HEK293 (cell line): ENCODE results near the gene SERINC2.

Experiments
- CTCF ChIA-PET: fragments of 350-600 bp; formaldehyde crosslinking; extraction: SDS; loops from one replicate; lab custom pipeline; 2021; ENCODE audit warnings: antibody characterized with exemption; lab: Yijun Ruan, JAX
- POLR2A ChIA-PET: fragments of 300-600 bp; formaldehyde crosslinking; extraction: SDS; loops from one replicate; lab custom pipeline; 2020; ENCODE audit warnings: antibody characterized with exemption, inconsistent platforms; lab: Yijun Ruan, JAX
- H3K27ac ChIP-seq: fragments of 200-500 bp; sonication (Bioruptor generic); 2 replicates; pipeline ENCODE4 v1.5.1; 2014; ENCODE audit warnings: low read depth, low read length, control low read depth, inconsistent platforms; ENCODE audit errors: extremely low read depth
- H3K36me3 ChIP-seq, 2 experiments: fragments of 200-500 bp in 1 of 2; sonication (Bioruptor generic) in 1 of 2; 1 replicate in 1 of 2; 2 replicates in 1 of 2; pipeline ENCODE4 v1.5.1; 2014 to 2017; ENCODE audit warnings: inconsistent platforms in 2 of 2, low read length in 2 of 2; ENCODE audit not compliant: control insufficient read depth in 2 of 2, insufficient read depth in 1 of 2
- H3K4me1 ChIP-seq: fragments of 200-500 bp; sonication (Bioruptor generic); 2 replicates; pipeline ENCODE4 v1.5.1; 2014; ENCODE audit warnings: mild to moderate bottlenecking, low read length, inconsistent platforms; ENCODE audit not compliant: control insufficient read depth, insufficient read depth
- H3K4me3 ChIP-seq: 2 replicates; pipeline ENCODE4 v1.5.1; 2011; ENCODE audit warnings: low read depth, mild to moderate bottlenecking, control low read depth, low read length, moderate library complexity
- H3K9me3 ChIP-seq: fragments of 200-500 bp; sonication (Bioruptor generic); 2 replicates; pipeline ENCODE4 v1.5.1; 2014; ENCODE audit warnings: low read depth, low read length, inconsistent platforms; ENCODE audit not compliant: control insufficient read depth, insufficient read depth
- ATF2 ChIP-seq: fragments of 450-650 bp; formaldehyde crosslinking; IDR thresholded peaks from 2 replicates; pipeline ENCODE4 v1.5.1; 2016; ENCODE audit warnings: missing biosample characterization, missing genetic modification characterization, low read depth
- IKZF3 ChIP-seq: fragments of 450-650 bp; IDR thresholded peaks from 2 replicates; pipeline ENCODE4 v1.5.0; 2018; ENCODE audit warnings: missing biosample characterization, mild to moderate bottlenecking, missing genetic modification characterization, moderate library complexity
- OVOL3 ChIP-seq: fragments of 450-650 bp; formaldehyde crosslinking; IDR thresholded peaks from 2 replicates; pipeline ENCODE4 v1.5.1; 2016; ENCODE audit warnings: missing biosample characterization, missing genetic modification characterization
- SALL2 ChIP-seq: fragments of 450-650 bp; formaldehyde crosslinking; IDR thresholded peaks from 2 replicates; pipeline ENCODE4 v1.5.0; 2017; ENCODE audit warnings: missing biosample characterization, mild to moderate bottlenecking, missing genetic modification characterization, borderline replicate concordance
- SETDB1 ChIP-seq: IDR thresholded peaks from one replicate; pipeline ENCODE4 v1.6.1; 2017; ENCODE audit warnings: mild to moderate bottlenecking, low read length, moderate library complexity, mixed read lengths; ENCODE audit not compliant: insufficient read length
- TRIM28 ChIP-seq: IDR thresholded peaks from 2 replicates; pipeline ENCODE4 v1.6.1; 2011; ENCODE audit warnings: low read length, control low read depth, borderline replicate concordance
- ZBTB6 ChIP-seq: fragments of 450-650 bp; formaldehyde crosslinking; IDR thresholded peaks from 2 replicates; pipeline ENCODE4 v1.5.1; 2017; ENCODE audit warnings: missing biosample characterization, missing genetic modification characterization
- ZNF10 ChIP-seq: fragments of 450-650 bp; formaldehyde crosslinking; IDR thresholded peaks from 2 replicates; pipeline ENCODE4 v1.5.1; 2017; ENCODE audit warnings: missing biosample characterization, missing genetic modification characterization
- ZNF112 ChIP-seq: fragments of 450-650 bp; formaldehyde crosslinking; IDR thresholded peaks from 2 replicates; pipeline ENCODE4 v1.5.0; 2017; ENCODE audit warnings: missing biosample characterization, missing genetic modification characterization
- ZNF157 ChIP-seq: fragments of 450-650 bp; formaldehyde crosslinking; IDR thresholded peaks from 2 replicates; pipeline ENCODE4 v1.5.1; 2016; ENCODE audit warnings: missing biosample characterization, missing genetic modification characterization
- ZNF16 ChIP-seq: fragments of 450-650 bp; formaldehyde crosslinking; IDR thresholded peaks from 2 replicates; pipeline ENCODE4 v1.5.1; 2016; ENCODE audit warnings: low read depth, missing biosample characterization, missing genetic modification characterization
- ZNF169 ChIP-seq: fragments of 450-650 bp; formaldehyde crosslinking; IDR thresholded peaks from 2 replicates; pipeline ENCODE4 v1.5.1; 2016; ENCODE audit warnings: missing biosample characterization, missing genetic modification characterization
- ZNF223 ChIP-seq: fragments of 450-650 bp; formaldehyde crosslinking; IDR thresholded peaks from 2 replicates; pipeline ENCODE4 v1.5.1; 2016; ENCODE audit warnings: missing biosample characterization, missing genetic modification characterization
- ZNF239 ChIP-seq: fragments of 450-650 bp; formaldehyde crosslinking; IDR thresholded peaks from 2 replicates; pipeline ENCODE4 v1.5.1; 2016; ENCODE audit warnings: missing biosample characterization, missing genetic modification characterization
- ZNF302 ChIP-seq: fragments of 450-650 bp; formaldehyde crosslinking; IDR thresholded peaks from 2 replicates; pipeline ENCODE4 v1.5.1; 2016; ENCODE audit warnings: missing biosample characterization, missing genetic modification characterization, low read depth
- ZNF341 ChIP-seq: fragments of 450-650 bp; formaldehyde crosslinking; IDR thresholded peaks from 2 replicates; pipeline ENCODE4; 2016; ENCODE audit warnings: low read depth, missing biosample characterization, missing genetic modification characterization
- ZNF449 ChIP-seq: fragments of 450-650 bp; formaldehyde crosslinking; IDR thresholded peaks from 2 replicates; pipeline ENCODE4 v1.5.1; 2017; ENCODE audit warnings: missing biosample characterization, mild to moderate bottlenecking, missing genetic modification characterization, moderate library complexity
- ZNF488 ChIP-seq: fragments of 450-650 bp; formaldehyde crosslinking; IDR thresholded peaks from 2 replicates; pipeline ENCODE4 v1.5.1; 2016; ENCODE audit warnings: missing biosample characterization, missing genetic modification characterization
- ZNF513 ChIP-seq: fragments of 450-650 bp; IDR thresholded peaks from 2 replicates; pipeline ENCODE4 v1.5.1; 2018; ENCODE audit warnings: missing biosample characterization, missing genetic modification characterization
- ZNF529 ChIP-seq: fragments of 450-650 bp; formaldehyde crosslinking; IDR thresholded peaks from 2 replicates; pipeline ENCODE4 v1.5.1; 2017; ENCODE audit warnings: missing genetic modification characterization, missing biosample characterization; ENCODE audit not compliant: insufficient replicate concordance
- ZNF548 ChIP-seq: fragments of 450-650 bp; formaldehyde crosslinking; IDR thresholded peaks from 2 replicates; pipeline ENCODE4 v1.5.1; 2016; ENCODE audit warnings: missing biosample characterization, missing genetic modification characterization
- ZNF558 ChIP-seq: fragments of 450-650 bp; formaldehyde crosslinking; IDR thresholded peaks from 2 replicates; pipeline ENCODE4 v1.5.1; 2016; ENCODE audit warnings: missing biosample characterization, missing genetic modification characterization
- ZNF580 ChIP-seq: fragments of 450-650 bp; formaldehyde crosslinking; IDR thresholded peaks from 2 replicates; pipeline ENCODE4 v1.5.1; 2016; ENCODE audit warnings: missing biosample characterization, missing genetic modification characterization

The SERINC2 gene

GRCh38 chr1:31441970-31442647 is 29.1 kb downstream of the SERINC2 start (continued):
- TF ChIP-seq ZNF488 (tag by site-specific recombination) (no peak), ZNF157 (tag by site-specific recombination) (no peak), ZNF302 (tag by site-specific recombination) (no peak), ZNF529 (tag by site-specific recombination) (no peak), ZNF449 (no peak), ZNF239 (tag by site-specific recombination) (no peak)

GRCh38 chr1:31442648-31442994 is 29.6 kb downstream of the SERINC2 start:
- CTCF ChIA-PET: interaction anchor here (1.0 kb wide), 1 partner anchor 175 kb away, joined by 3 read pairs; no protein-coding TSS in a partner anchor

GRCh38 chr1:31443673-31444072 is 30.7 kb downstream of the SERINC2 start:
- ChIA-PET POLR2A (interaction anchor here (0.6 kb wide), 1 partner anchor 317 kb away, joined by 3 read pairs; no protein-coding TSS in a partner anchor), CTCF (interaction anchor here (0.5 to 1.0 kb wide), 2 partner anchors 134 to 174 kb away, joined by 3 to 5 read pairs; no protein-coding TSS in a partner anchor)
- no peak overlapping the region for H3K27ac ChIP-seq
- TF ChIP-seq ZNF112 (tag by site-specific recombination) (no peak), ZBTB6 (tag by site-specific recombination) (no peak), ZNF16 (tag by site-specific recombination) (no peak), ZNF580 (no peak), SETDB1 (peak; percentile 76), SALL2 (no peak), ZNF558 (tag by site-specific recombination) (no peak), TRIM28 (peak; percentile 51; the same call in 1 of the 2 replicates), ZNF548 (no peak), ATF2 (tag by site-specific recombination) (no peak)
- no peaks in the 10 kb centered on the region for H3K36me3 ChIP-seq
- no peaks in the 10 kb centered on the region for H3K9me3 ChIP-seq
- H3K4me1 ChIP-seq: no peaks in the 10 kb centered on the region
- no peak overlapping the region for H3K4me3 ChIP-seq

More at GRCh38 chr1:31442648-31442994, 29.6 kb downstream of the SERINC2 start:
- TF ChIP-seq ZNF513 (tag by site-specific recombination): no peak
- TF ChIP-seq ZNF169 (tag by site-specific recombination): no peak
- TF ChIP-seq ZNF10 (tag by site-specific recombination): no peak
- TF ChIP-seq ZNF341 (tag by site-specific recombination): no peak
- no peak for TF ChIP-seq IKZF3 (tag by site-specific recombination)
- TF ChIP-seq ZNF529 (tag by site-specific recombination): no peak
- TF ChIP-seq OVOL3 (tag by site-specific recombination): no peak
- TF ChIP-seq ZNF223 (tag by site-specific recombination): no peak
- H3K27ac ChIP-seq: no peak overlapping the region
- no peaks in the 10 kb centered on the region for H3K36me3 ChIP-seq
- no peak overlapping the region for H3K4me3 ChIP-seq
- no peaks in the 10 kb centered on the region for H3K4me1 ChIP-seq
- POLR2A ChIA-PET: no interaction called here
- H3K9me3 ChIP-seq: no peaks in the 10 kb centered on the region
